ENCODE results near the gene KLHL26.

GRCh38 chr19:18645035-18645511, 8.2 kb downstream of the KLHL26 start:
- TF ChIP-seq CTCF (IDR thresholded peaks at IDR 0.05) (no peak), POLR2A (IDR thresholded peaks at IDR 0.05) (no peak)
